OCI-LY3 (cell line): ENCODE data around the gene SAMD8.
"Not testable (repeated sequence)": the region's sequence is repeated elsewhere in the genome, so short reads cannot be mapped to it uniquely, and the experiment has no call there.

Source experiments
- H2AFZ ChIP-seq: fragments of 200-600, 300-600 bp; shearing (Covaris generic); 2 replicates; pipeline ENCODE4 v1.6.0; 2014; ENCODE audit warnings: antibody characterized with exemption, low read depth, low read length
- H3K27ac ChIP-seq: fragments of 200-600, 300-600 bp; sonication (generic); 2 replicates; pipeline ENCODE4 v1.5.1; 2014; ENCODE audit warnings: mild to moderate bottlenecking, low read length, moderate library complexity, mixed read lengths
- H3K27me3 ChIP-seq: fragments of 200-600, 300-600 bp; sonication (generic); 2 replicates; pipeline ENCODE4 v1.6.1; 2014; ENCODE audit warnings: low read depth, low read length, mixed read lengths
- H3K36me3 ChIP-seq: fragments of 200-600, 300-600 bp; sonication (generic); replicated peaks from 2 replicates; pipeline ENCODE3; 2014; ENCODE audit warnings: low read depth, low read length, mixed read lengths
- H3K4me1 ChIP-seq: fragments of 300-600, 200-600 bp; sonication (generic); 2 replicates; pipeline ENCODE4 v1.6.1; 2014; ENCODE audit warnings: low read length, mixed read lengths
- H3K4me2 ChIP-seq: fragments of 200-600, 300-600 bp; sonication (generic); 2 replicates; pipeline ENCODE4 v1.6.1; 2014; ENCODE audit warnings: low read length, mixed read lengths
- H3K4me3 ChIP-seq: fragments of 300-600, 200-600 bp; sonication (generic); 2 replicates; pipeline ENCODE4 v1.5.1; 2014; ENCODE audit warnings: antibody characterized with exemption, mild to moderate bottlenecking, low read length, moderate library complexity
- H3K79me2 ChIP-seq: fragments of 300-600, 200-600 bp; shearing (Covaris generic); 2 replicates; pipeline ENCODE4 v1.6.1; 2014; ENCODE audit warnings: mild to moderate bottlenecking, low read length, mixed read lengths
- H3K9ac ChIP-seq: fragments of 300-600, 200-600 bp; shearing (Covaris generic); 2 replicates; pipeline ENCODE4 v1.6.0; 2014; ENCODE audit warnings: mild to moderate bottlenecking, low read length, moderate library complexity
- H3K9me3 ChIP-seq: fragments of 200-600, 300-600 bp; shearing (Covaris generic); 2 replicates; pipeline ENCODE4 v1.6.1; 2014; ENCODE audit warnings: low read length, mixed read lengths; ENCODE audit not compliant: insufficient read depth
- H4K20me1 ChIP-seq: fragments of 200-600, 300-600 bp; sonication (generic); 2 replicates; pipeline ENCODE4 v1.6.1; 2016; ENCODE audit warnings: low read length, mixed read lengths; ENCODE audit not compliant: insufficient read depth
- CTCF ChIP-seq: fragments of 200-600, 300-600 bp; sonication (generic); IDR thresholded peaks from 2 replicates; pipeline ENCODE4 v1.5.1; 2014; ENCODE audit warnings: antibody characterized with exemption, low read length, low read depth
- EZH2phosphoT487 ChIP-seq: fragments of 200-600 bp; shearing (Covaris generic); IDR thresholded peaks from 2 replicates; pipeline ENCODE4 v1.6.1; 2018; ENCODE audit warnings: antibody characterized with exemption, mixed run types, low read depth

SAMD8 gene

GRCh38 chr10:75210282-75211006 lies 99.0 kb downstream of the SAMD8 start, which contains the start of gene VDAC2:
Gene VDAC2, plus strand, starts transcription at chr10:75210796. Its CDS starts 363 bp downstream, at chr10:75211159.
- Histone ChIP-seq H3K4me2 (peak within 1 kb of the TSS; percentile 99), H3K4me3 (peak within 1 kb of the TSS; percentile 98), H4K20me1 (no peaks in the 10 kb centered on the region), H3K36me3 (peaks cover 8% of the 10 kb centered on the region), H3K27ac (peak within 1 kb of the TSS; percentile 92), H3K27me3 (no peaks in the 10 kb centered on the region), H3K9me3 (no peaks in the 10 kb centered on the region), H3K9ac (peak within 1 kb of the TSS; percentile 99), H3K4me1 (peaks cover 12% of the 10 kb centered on the region), H2AFZ (peak within 1 kb of the TSS; percentile 95), H3K79me2 (peaks cover 45% of the 10 kb centered on the region)
- TF ChIP-seq EZH2phosphoT487 (no peak), CTCF (no peak)

- Histone ChIP-seq H3K9me3 (no peaks in the 10 kb centered on the region), H2AFZ (no peak overlapping the region), H3K27ac (peak overlapping the region; percentile 92), H3K9ac (peak overlapping the region; percentile 99), H3K27me3 (no peaks in the 10 kb centered on the region), H3K4me1 (peaks cover 12% of the 10 kb centered on the region), H3K79me2 (peaks cover 52% of the 10 kb centered on the region), H4K20me1 (no peaks in the 10 kb centered on the region), H3K4me2 (peak overlapping the region; percentile 82), H3K4me3 (peak overlapping the region; percentile 98), H3K36me3 (peaks cover 12% of the 10 kb centered on the region)
- TF ChIP-seq EZH2phosphoT487 (no peak), CTCF (no peak)
Measured at GRCh38 chr10:75211007-75211691, 99.7 kb downstream of the SAMD8 start.

- Histone ChIP-seq H3K9me3 (no peaks in the 10 kb centered on the region), H3K4me3 (peak overlapping the region; percentile 98), H3K79me2 (peaks cover 64% of the 10 kb centered on the region), H3K9ac (0 out of 2 replicates have a peak overlapping the region, but pooled peaks have one; percentile 99), H3K36me3 (peaks cover 12% of the 10 kb centered on the region), H3K4me1 (peaks cover 12% of the 10 kb centered on the region), H3K27me3 (no peaks in the 10 kb centered on the region), H3K27ac (no peak overlapping the region), H4K20me1 (no peaks in the 10 kb centered on the region), H2AFZ (no peak overlapping the region), H3K4me2 (peak overlapping the region; percentile 82)
- TF ChIP-seq CTCF (no peak), EZH2phosphoT487 (no peak)
Measured at GRCh38 chr10:75212343-75212742, 100.9 kb downstream of the SAMD8 start.

GRCh38 chr10:75220274-75220673 lies 108.8 kb downstream of the SAMD8 start:
- H4K20me1 ChIP-seq: peaks cover 12% of the 10 kb centered on the region
- H3K4me2 ChIP-seq: no peak overlapping the region
- no peak overlapping the region for H2AFZ ChIP-seq
- H3K27ac ChIP-seq: no peak overlapping the region
- H3K4me1 ChIP-seq: no peaks in the 10 kb centered on the region; the same call in 1 of the 2 replicates
- H3K4me3 ChIP-seq: no peak overlapping the region
- H3K79me2 ChIP-seq: peaks cover 75% of the 10 kb centered on the region
- H3K27me3 ChIP-seq: no peaks in the 10 kb centered on the region
- H3K36me3 ChIP-seq: peaks cover 41% of the 10 kb centered on the region
- H3K9ac ChIP-seq: no peak overlapping the region
- TF ChIP-seq CTCF (no peak), EZH2phosphoT487 (no peak)
- H3K9me3 ChIP-seq: no peaks in the 10 kb centered on the region

GRCh38 chr10:75221492-75221891 lies 110.0 kb downstream of the SAMD8 start:
- not testable (repeated sequence) for H3K27ac ChIP-seq, H3K9ac ChIP-seq, H3K4me3 ChIP-seq, H2AFZ ChIP-seq, H3K9me3 ChIP-seq, H3K4me1 ChIP-seq, H3K27me3 ChIP-seq, H3K4me2 ChIP-seq
- Histone ChIP-seq H3K36me3 (peaks cover 37% of the 10 kb centered on the region), H3K79me2 (peaks cover 75% of the 10 kb centered on the region), H4K20me1 (peaks cover 12% of the 10 kb centered on the region)
